ENCODE results near the gene PTPRK.

The PTPRK gene

GRCh38 chr6:128276311-128276710 is 244.1 kb downstream of the PTPRK start:
- no peaks in the 10 kb centered on the region for H3K27me3 ChIP-seq (ENCODE audit: low read depth, low read length)
- H4K20me1 ChIP-seq (ENCODE audit: insufficient read depth, low read length), result no peaks in the 10 kb centered on the region
- H3K9ac ChIP-seq (ENCODE audit: low read length), result no peak overlapping the region
- no peak for TF ChIP-seq CTCF (IDR thresholded peaks at IDR 0.05; ENCODE audit: low read depth, low read length)
- no peak for TF ChIP-seq EZH2phosphoT487 (IDR thresholded peaks at IDR 0.05; ENCODE audit: low read depth)
- no peak overlapping the region for H3K4me2 ChIP-seq (ENCODE audit: low read length)
- no peak overlapping the region for H3K27ac ChIP-seq (ENCODE audit: low read length)
- H2AFZ ChIP-seq (ENCODE audit: low read depth, low read length), result no peak overlapping the region
- no peaks in the 10 kb centered on the region for H3K36me3 ChIP-seq (replicated peaks; ENCODE audit: low read depth, low read length)
- no peak overlapping the region for H3K4me3 ChIP-seq (ENCODE audit: low read length)
- H3K9me3 ChIP-seq (ENCODE audit: insufficient read depth, low read length), result no peaks in the 10 kb centered on the region
- H3K4me1 ChIP-seq (ENCODE audit: low read length), result no peaks in the 10 kb centered on the region
- no peaks in the 10 kb centered on the region for H3K79me2 ChIP-seq (ENCODE audit: low read length)

DNA sequence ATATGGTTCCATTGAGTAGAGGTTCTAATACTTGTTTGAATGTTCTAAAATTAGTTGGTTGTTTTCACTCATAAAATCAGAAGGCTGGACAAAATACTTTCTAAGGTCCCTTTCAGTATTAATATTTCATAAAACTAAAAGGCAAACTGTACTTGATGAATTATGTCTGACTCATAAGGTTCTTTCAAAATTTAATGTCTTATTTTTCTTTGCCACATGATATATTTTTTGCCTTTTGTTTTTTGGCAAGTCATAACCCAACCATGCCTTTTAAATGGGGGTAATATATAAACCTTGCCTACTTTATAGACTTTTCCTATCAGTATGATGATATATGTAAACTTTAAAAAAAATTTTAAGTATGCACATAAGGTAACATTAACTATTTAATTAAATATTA is 244.7 kb downstream of the PTPRK start:
- H3K79me2 ChIP-seq (ENCODE audit: low read length), result no peaks in the 10 kb centered on the region
- no peak overlapping the region for H3K4me2 ChIP-seq (ENCODE audit: low read length)
- H3K4me3 ChIP-seq (ENCODE audit: low read length), result no peak overlapping the region
- H3K27me3 ChIP-seq (ENCODE audit: low read depth, low read length), result no peaks in the 10 kb centered on the region
- no peaks in the 10 kb centered on the region for H4K20me1 ChIP-seq (ENCODE audit: insufficient read depth, low read length)
- no peaks in the 10 kb centered on the region for H3K4me1 ChIP-seq (ENCODE audit: low read length)
- no peaks in the 10 kb centered on the region for H3K36me3 ChIP-seq (replicated peaks; ENCODE audit: low read depth, low read length)
- H3K9ac ChIP-seq (ENCODE audit: low read length), result no peak overlapping the region
- no peak for TF ChIP-seq CTCF (IDR thresholded peaks at IDR 0.05; ENCODE audit: low read depth, low read length)
- no peak for TF ChIP-seq EZH2phosphoT487 (IDR thresholded peaks at IDR 0.05; ENCODE audit: low read depth)
- H3K27ac ChIP-seq (ENCODE audit: low read length), result no peak overlapping the region
- no peak overlapping the region for H2AFZ ChIP-seq (ENCODE audit: low read depth, low read length)
- no peaks in the 10 kb centered on the region for H3K9me3 ChIP-seq (ENCODE audit: insufficient read depth, low read length)

- no peak overlapping the region for H3K27ac ChIP-seq (ENCODE audit: low read length)
- TF ChIP-seq EZH2phosphoT487 (IDR thresholded peaks at IDR 0.05; ENCODE audit: low read depth) (no peak), CTCF (IDR thresholded peaks at IDR 0.05; ENCODE audit: low read depth, low read length) (no peak)
- no peaks in the 10 kb centered on the region for H3K27me3 ChIP-seq (ENCODE audit: low read depth, low read length)
- H3K4me2 ChIP-seq (ENCODE audit: low read length), result no peak overlapping the region
- no peaks in the 10 kb centered on the region for H3K79me2 ChIP-seq (ENCODE audit: low read length)
- H3K36me3 ChIP-seq (replicated peaks; ENCODE audit: low read depth, low read length), result no peaks in the 10 kb centered on the region
- H2AFZ ChIP-seq (ENCODE audit: low read depth, low read length), result no peak overlapping the region
- H3K9ac ChIP-seq (ENCODE audit: low read length), result no peak overlapping the region
- no peak overlapping the region for H3K4me3 ChIP-seq (ENCODE audit: low read length)
- H4K20me1 ChIP-seq (ENCODE audit: insufficient read depth, low read length), result no peaks in the 10 kb centered on the region
- H3K4me1 ChIP-seq (ENCODE audit: low read length), result no peaks in the 10 kb centered on the region
- H3K9me3 ChIP-seq (ENCODE audit: insufficient read depth, low read length), result no peaks in the 10 kb centered on the region
These were observed 245.4 kb downstream of the PTPRK start for GRCh38 chr6:128275030-128275429.

DNA sequence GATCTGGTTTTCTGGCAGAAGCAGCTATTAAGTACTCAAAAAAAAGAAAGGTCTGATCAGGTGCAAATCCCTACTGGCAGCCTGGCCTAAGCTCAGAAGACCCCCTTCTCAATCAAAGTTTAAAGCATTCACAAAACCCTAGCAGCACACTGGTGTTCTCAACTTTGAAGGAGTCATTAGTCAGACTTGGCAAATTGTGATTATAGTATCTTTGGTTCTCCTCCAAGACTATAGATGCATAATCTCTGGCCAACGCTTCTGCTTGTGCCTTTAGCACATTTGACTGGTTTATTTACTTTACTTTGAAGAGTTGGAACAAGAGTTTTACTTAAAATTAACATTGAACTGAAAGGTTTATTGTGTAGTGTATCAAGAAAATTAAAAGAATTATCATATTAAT is 248.9 kb downstream of the PTPRK start:
- Histone ChIP-seq H3K4me2 (ENCODE audit: low read length) (no peak overlapping the region), H3K9ac (ENCODE audit: low read length) (no peak overlapping the region), H3K9me3 (ENCODE audit: insufficient read depth, low read length) (no peaks in the 10 kb centered on the region), H2AFZ (ENCODE audit: low read depth, low read length) (no peak overlapping the region), H3K27ac (ENCODE audit: low read length) (no peak overlapping the region), H3K79me2 (ENCODE audit: low read length) (no peaks in the 10 kb centered on the region), H3K4me1 (ENCODE audit: low read length) (no peaks in the 10 kb centered on the region), H3K36me3 (replicated peaks; ENCODE audit: low read depth, low read length) (no peaks in the 10 kb centered on the region), H4K20me1 (ENCODE audit: insufficient read depth, low read length) (no peaks in the 10 kb centered on the region), H3K4me3 (ENCODE audit: low read length) (no peak overlapping the region), H3K27me3 (ENCODE audit: low read depth, low read length) (no peaks in the 10 kb centered on the region)
- TF ChIP-seq EZH2phosphoT487 (IDR thresholded peaks at IDR 0.05; ENCODE audit: low read depth) (no peak), CTCF (IDR thresholded peaks at IDR 0.05; ENCODE audit: low read depth, low read length) (no peak)

Measured in OCI-LY3 (cell line).